ENCODE data around the gene RPL23.

DNA sequence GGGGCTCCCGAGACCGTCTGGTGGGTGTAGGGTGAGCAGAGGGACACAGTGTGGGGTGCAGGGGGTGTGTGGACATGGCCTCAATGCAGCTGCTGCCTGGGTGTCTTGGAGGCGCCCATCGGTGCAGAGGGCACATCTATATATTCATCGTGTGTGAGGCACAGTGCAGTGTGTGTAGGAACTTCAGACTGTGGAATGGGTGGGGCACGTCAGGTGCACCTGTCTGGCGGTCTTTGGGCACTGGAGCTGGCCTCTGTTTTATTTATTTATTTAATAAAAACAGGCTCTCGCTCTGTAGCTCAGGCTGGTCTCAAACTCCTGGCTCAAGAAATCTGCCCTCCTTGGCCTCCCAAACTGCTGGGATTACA, 33.1 kb upstream of the RPL23 start:
- TF ChIP-seq, protein P1, sequence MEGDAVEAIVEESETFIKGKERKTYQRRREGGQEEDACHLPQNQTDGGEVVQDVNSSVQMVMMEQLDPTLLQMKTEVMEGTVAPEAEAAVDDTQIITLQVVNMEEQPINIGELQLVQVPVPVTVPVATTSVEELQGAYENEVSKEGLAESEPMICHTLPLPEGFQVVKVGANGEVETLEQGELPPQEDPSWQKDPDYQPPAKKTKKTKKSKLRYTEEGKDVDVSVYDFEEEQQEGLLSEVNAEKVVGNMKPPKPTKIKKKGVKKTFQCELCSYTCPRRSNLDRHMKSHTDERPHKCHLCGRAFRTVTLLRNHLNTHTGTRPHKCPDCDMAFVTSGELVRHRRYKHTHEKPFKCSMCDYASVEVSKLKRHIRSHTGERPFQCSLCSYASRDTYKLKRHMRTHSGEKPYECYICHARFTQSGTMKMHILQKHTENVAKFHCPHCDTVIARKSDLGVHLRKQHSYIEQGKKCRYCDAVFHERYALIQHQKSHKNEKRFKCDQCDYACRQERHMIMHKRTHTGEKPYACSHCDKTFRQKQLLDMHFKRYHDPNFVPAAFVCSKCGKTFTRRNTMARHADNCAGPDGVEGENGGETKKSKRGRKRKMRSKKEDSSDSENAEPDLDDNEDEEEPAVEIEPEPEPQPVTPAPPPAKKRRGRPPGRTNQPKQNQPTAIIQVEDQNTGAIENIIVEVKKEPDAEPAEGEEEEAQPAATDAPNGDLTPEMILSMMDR (conservative IDR thresholded peaks at IDR 0.05; ENCODE audit: low read depth in 2 of 2): no peak
- TF ChIP-seq EZH2 (IDR thresholded peaks at IDR 0.05; ENCODE audit: low read depth, unreplicated experiment) (no peak), POLR2AphosphoS5 (IDR thresholded peaks at IDR 0.05; ENCODE audit: low read depth) (no peak), EZH2phosphoT487 (IDR thresholded peaks at IDR 0.05; ENCODE audit: unreplicated experiment) (no peak), ZNF114 (CRISPR knock-in tag; IDR thresholded peaks at IDR 0.05) (no peak), STAT1 (IDR thresholded peaks at IDR 0.05; ENCODE audit: unreplicated experiment) (no peak), CREB1 (CRISPR knock-in tag; IDR thresholded peaks at IDR 0.05; ENCODE audit: low read depth) (no peak)
- TF ChIP-seq, protein P2, sequence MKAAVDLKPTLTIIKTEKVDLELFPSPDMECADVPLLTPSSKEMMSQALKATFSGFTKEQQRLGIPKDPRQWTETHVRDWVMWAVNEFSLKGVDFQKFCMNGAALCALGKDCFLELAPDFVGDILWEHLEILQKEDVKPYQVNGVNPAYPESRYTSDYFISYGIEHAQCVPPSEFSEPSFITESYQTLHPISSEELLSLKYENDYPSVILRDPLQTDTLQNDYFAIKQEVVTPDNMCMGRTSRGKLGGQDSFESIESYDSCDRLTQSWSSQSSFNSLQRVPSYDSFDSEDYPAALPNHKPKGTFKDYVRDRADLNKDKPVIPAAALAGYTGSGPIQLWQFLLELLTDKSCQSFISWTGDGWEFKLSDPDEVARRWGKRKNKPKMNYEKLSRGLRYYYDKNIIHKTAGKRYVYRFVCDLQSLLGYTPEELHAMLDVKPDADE (IDR thresholded peaks at IDR 0.05): no peak
- TF ChIP-seq, protein P3, sequence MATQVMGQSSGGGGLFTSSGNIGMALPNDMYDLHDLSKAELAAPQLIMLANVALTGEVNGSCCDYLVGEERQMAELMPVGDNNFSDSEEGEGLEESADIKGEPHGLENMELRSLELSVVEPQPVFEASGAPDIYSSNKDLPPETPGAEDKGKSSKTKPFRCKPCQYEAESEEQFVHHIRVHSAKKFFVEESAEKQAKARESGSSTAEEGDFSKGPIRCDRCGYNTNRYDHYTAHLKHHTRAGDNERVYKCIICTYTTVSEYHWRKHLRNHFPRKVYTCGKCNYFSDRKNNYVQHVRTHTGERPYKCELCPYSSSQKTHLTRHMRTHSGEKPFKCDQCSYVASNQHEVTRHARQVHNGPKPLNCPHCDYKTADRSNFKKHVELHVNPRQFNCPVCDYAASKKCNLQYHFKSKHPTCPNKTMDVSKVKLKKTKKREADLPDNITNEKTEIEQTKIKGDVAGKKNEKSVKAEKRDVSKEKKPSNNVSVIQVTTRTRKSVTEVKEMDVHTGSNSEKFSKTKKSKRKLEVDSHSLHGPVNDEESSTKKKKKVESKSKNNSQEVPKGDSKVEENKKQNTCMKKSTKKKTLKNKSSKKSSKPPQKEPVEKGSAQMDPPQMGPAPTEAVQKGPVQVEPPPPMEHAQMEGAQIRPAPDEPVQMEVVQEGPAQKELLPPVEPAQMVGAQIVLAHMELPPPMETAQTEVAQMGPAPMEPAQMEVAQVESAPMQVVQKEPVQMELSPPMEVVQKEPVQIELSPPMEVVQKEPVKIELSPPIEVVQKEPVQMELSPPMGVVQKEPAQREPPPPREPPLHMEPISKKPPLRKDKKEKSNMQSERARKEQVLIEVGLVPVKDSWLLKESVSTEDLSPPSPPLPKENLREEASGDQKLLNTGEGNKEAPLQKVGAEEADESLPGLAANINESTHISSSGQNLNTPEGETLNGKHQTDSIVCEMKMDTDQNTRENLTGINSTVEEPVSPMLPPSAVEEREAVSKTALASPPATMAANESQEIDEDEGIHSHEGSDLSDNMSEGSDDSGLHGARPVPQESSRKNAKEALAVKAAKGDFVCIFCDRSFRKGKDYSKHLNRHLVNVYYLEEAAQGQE (IDR thresholded peaks at IDR 0.05; ENCODE audit: unreplicated experiment): no peak

All from GM23338 (cell line).